Mucosa of gallbladder (tissue), 1 donor: Measurements from ENCODE around the gene NONO. TPM values are rescaled to one million over a fixed set of nuclear protein-coding genes. Genes with fewer than 3 reads are reported as not detected.
A peak's percentile ranks its signal among the peaks of the same experiment; 100 is the strongest.
"Not testable (repeated sequence)": the region's sequence is repeated elsewhere in the genome, so short reads cannot be mapped to it uniquely, and the experiment has no call there.

ENCODE experiments used
- DNase-seq: peaks from one replicate; pipeline ENCODE4 v3.0.0-alpha.2; 2020; ENCODE audit warnings: low spot score
- total RNA-seq: library from RNA; stranded (reverse); gene quantifications from one replicate; pipeline ENCODE4 v1.2.1, GENCODE V29; 2021
- donor health status: DM: no; HTN: no; CAD: no.

NONO gene
- 323 TPM for total RNA-seq

- peak; percentile 95 for DNase-seq
Observed at GRCh38 chrX:71283403-71284143, at the start of gene NONO. TSS of gene NONO (plus strand) at chrX:71283635. CDS start at chrX:71290638, 7,003 bp downstream.

DNA sequence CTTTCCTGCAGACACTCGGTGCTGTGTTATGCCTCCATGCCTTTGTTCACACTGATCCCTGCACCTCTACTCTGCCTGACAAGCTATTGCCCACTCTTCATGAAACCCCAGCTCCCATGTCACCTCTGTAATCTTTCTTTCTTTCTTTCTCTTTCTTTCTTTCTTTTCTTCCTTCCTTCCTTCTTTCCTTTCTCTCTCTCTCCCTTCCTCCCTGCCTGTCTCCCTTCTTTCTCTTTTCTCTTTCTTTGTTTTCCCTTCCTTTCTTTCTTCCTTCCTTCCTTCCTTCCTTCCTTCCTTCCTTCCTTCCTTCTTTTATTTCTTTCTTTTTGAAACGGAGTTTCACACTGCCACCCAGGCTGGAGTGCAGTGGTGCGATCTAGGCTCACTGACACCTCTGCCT is 48.0 kb upstream of the NONO start:
- no peak for DNase-seq

DNA sequence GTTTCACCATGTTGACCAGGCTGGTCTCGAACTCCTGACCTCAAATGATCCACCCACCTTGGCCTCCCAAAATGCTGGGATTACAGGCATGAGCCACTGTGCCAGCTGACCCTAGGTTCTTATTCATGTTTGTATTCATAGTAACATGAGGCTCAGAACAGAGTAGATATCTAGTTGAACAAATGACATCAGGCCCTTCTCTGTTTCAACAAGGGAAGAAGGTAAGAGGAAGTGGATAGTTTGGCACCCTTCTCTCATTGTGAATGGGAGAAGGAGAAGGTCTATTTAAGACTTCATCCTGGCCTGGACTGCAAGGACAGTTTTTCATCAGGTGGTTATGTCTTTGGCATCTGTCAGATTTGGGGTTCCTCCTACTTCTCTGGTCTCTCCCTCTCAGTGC is 46.6 kb upstream of the NONO start:
- no peak for DNase-seq

DNA sequence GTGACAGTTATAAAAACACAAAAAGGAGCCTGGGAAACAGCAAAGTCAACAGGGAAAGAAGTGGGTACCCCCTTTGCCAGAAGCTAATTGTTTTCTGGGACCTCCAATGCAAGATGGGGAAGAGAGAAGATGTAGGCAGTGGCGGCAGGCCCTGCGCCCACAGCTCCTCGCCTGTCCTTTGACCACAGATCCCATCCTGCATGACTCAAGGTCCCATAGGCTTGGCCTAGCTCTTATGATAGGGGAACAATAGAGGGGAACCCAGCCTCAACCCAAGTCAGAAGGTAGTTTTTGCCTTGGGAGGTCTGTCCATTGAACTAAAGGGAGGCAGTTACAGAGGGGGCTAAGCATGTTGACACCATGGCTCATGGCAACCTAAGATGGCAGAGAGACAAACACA is 43.7 kb upstream of the NONO start:
- DNase-seq, result no peak

GRCh38 chrX:71241301-71241700 is 42.1 kb upstream of the NONO start:
- no peak for DNase-seq

DNA sequence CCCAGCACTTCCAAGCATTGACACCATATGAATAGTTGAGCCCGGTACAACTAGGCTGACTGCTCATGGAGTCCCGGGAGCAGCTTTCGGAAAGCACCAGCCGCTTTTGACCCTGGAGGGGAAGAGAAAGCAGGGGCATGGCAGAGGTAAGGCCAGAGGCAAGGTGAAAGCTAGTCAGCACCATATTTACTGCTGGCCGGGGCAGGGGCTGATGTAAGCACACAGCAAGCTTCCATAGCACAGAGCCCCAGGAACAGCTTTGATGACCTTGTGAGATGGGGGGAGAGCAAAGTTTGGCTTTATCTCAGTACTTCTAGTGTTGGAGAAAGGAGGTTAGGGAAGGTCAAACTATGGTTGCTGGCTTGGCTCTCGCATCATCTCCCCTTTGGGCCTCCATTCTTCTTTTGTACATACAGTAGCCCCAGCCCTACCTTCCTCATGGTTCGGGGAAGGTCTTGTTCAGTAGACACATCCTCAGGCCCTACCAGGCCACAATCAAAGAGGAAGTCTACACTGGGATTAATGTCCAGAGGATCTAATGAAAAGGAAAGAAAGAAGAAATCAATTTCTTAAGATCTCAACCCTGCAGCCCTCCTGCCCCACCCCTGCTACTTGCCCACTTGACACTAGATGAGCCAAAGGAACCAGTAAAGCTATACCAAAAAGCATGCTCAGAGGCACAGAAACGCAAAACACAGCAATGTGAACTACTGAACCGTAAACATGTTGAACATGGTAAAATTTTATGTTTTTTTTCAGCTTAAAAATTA is 38.9 kb upstream of the NONO start:
- no peak for DNase-seq

- DNase-seq, result peak; percentile 45
Observed at GRCh38 chrX:71245159-71245558, 38.3 kb upstream of the NONO start.

- DNase-seq, result no peak
Observed at GRCh38 chrX:71250841-71251240, 32.6 kb upstream of the NONO start.

GRCh38 chrX:71251466-71251973 is 31.9 kb upstream of the NONO start:
- no peak for DNase-seq

GRCh38 chrX:71252221-71252620 is 31.2 kb upstream of the NONO start:
- no peak for DNase-seq

DNA sequence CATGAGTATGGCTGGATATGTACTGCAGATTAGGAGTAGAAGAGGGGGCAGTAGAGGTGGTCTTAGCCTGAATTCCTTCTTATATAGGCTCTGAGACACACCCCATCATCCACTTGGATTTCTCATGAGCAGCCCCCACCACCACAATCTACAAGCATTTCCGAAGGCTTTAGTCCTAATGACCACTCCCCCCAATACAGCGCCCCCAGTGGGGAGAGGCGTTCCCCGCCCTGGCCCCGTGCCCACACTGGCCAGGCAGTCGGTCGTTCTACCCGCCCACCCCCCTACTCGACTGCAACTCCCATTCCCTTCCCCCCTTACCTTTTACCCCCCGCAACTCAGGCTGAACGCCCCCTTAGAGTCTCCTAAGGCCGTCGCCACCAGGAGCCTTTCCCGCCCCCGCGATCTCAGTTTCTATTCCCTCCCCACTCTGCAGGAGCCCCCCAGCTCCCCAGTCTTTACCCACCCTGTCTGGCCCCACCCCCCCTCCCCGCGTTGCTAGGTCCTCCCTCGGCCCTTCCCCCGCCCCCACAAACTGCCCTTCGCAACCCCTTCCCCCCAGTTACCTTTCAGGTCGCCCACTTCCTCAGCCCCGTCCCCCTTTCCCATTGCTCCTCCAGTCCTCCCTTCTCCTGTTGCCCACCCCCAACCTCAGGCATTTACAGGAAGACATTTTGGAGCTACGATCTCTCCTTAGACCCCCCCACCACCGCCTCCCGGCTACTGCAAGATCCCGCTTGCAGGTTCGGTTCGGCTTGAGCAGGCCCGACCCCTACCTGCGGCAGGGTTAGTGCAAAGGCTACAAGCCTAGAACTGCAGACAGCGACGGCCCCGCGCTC is 30.0 kb upstream of the NONO start:
- DNase-seq, result no peak

DNA sequence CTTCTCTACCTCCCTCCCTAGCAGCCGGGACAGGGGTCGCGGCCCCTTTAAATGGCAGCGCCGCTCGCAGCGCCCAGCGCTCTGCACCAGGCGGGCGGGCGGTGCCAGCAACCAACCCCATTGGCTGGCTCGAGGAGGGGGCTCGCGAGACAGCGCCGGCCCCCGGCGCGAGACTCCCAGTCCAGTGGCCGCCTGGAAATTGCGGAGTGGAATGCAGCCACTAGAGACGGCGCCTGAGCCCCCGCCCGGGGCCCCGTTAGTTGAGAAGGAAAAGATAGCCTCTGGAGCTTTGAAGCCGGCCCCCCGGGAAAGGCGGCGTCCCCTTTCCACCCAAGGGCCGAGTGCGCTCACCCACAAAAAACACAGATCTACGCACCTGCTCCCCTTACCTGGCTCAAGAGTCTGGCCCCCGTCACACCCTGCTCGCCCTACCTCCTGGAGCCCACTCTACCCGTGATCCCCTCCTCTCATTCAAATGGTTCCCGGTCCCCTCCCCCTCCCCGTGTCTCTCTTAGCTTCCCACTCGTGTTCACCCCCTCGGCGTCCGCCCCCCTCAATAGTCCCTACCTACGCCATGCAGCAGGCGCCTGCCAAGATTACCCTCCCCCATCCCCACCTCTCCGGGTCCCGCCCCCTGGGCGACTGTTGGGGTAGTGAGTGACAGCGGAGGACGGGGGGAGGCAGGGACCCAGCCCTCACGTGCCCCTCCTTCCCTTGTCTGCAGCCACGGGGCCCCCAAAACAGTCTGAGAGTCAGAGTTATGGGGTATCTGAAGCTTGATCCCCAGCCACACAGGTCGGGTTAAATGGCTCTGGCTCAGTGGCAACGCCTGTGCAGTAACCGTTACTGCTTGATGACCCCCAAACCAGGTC is 29.1 kb upstream of the NONO start, which contains the start of gene ZMYM3:
ZMYM3 (minus strand) TSS at position 49 of the 872 bp plus-strand sequence. CDS start 885 bp downstream, outside the sequence.
- DNase-seq, result peak; percentile 84

DNA sequence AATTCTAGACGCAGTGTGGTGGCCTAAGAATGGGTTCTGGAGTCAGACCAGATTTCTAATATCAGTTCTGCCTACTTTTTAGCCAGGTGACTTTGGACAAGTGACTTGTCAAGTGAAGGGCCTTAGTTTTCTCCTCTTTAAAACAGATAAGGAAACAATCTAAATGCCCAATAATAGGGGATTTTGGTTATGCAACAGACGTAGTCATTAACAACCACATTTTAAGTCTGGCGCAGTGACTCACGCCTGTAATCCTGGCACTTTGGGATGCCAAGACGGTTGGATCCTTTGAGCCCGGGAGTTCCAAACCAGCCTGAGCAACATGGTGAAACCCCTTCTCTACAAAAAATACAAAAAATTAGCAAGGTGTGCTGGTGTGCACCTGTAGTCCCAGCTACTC is 27.4 kb upstream of the NONO start:
- no peak for DNase-seq

- DNase-seq, result no peak
Observed at GRCh38 chrX:71256856-71257255, 26.6 kb upstream of the NONO start.

GRCh38 chrX:71268624-71269023 is 14.8 kb upstream of the NONO start:
- DNase-seq, result not testable (repeated sequence)

- DNase-seq, result no peak
Observed at GRCh38 chrX:71269801-71270395, 13.5 kb upstream of the NONO start.

DNA sequence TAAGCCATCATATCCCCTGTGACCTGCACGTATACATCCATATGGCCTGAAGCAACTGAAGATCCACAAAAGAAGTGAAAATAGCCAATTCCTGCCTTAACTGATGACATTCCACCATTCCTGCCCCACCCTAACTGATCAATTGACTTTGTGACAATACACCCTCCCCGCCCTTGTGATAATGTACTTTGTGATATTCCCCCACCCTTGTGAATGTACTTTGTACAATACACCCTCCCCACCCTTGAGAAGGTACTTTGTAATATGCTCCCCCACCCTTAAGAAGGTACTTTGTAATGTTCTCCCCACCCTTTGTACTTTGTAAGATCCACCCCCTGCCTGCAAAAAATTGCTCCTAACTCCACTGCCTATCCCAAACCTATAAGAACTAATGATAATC is 11.1 kb upstream of the NONO start:
- not testable (repeated sequence) for DNase-seq

DNA sequence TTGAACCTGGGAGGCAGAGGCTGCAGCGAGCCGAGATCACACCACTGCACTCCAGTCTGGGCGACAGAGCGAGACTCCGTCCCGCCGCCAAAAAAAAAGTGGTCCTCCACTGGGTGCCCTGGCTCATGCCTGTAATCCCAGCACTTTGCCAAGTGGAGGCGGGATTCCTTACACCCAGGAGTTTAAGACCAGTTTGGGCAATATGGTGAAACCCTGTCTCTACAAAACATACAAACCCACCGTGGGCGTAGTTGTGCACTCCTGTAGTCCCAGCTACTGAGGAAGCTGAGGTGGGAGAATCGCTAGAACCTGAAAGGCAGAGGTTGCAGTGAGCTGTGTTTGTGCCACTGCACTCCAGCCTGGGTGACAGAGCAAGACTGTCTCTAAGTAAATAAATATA is 2.1 kb upstream of the NONO start:
- not testable (repeated sequence) for DNase-seq

GRCh38 chrX:71282514-71283402 is 677 bp upstream of the NONO start:
- DNase-seq, result no peak

GRCh38 chrX:71285929-71286328 is 2.5 kb downstream of the NONO start:
- no peak for DNase-seq
